IMR-90 (cell line): ENCODE measurements around the gene SERPINA3.

ENCODE experiments used
- BHLHE40 ChIP-seq: fragments of 150-350 bp; IDR thresholded peaks from 2 replicates; pipeline ENCODE4 v1.6.1; 2016; ENCODE audit warnings: mild to moderate bottlenecking, low read depth, low read length
- CEBPB ChIP-seq: IDR thresholded peaks from 2 replicates; pipeline ENCODE4 v1.6.1; 2012; ENCODE audit warnings: low read depth, low read length, improper control_type of control experiment
- CHD1 ChIP-seq: IDR thresholded peaks from 2 replicates; pipeline ENCODE4 v1.6.1; 2012; ENCODE audit warnings: low read depth, low read length, improper control_type of control experiment
- FOS ChIP-seq: fragments of 150-350 bp; IDR thresholded peaks from 2 replicates; pipeline ENCODE4 v1.6.1; 2016; ENCODE audit warnings: low read depth, low read length
- MAFK ChIP-seq: IDR thresholded peaks from 2 replicates; pipeline ENCODE4 v1.6.1; 2012; ENCODE audit warnings: low read depth, low read length, improper control_type of control experiment
- MXI1 ChIP-seq: IDR thresholded peaks from 2 replicates; pipeline ENCODE4 v1.6.1; 2012; ENCODE audit warnings: low read depth, mild to moderate bottlenecking, low read length, moderate library complexity, borderline replicate concordance
- NFE2L2 ChIP-seq: fragments of 150-350 bp; IDR thresholded peaks from 2 replicates; pipeline ENCODE4 v1.6.1; 2016; ENCODE audit warnings: low read depth, mild to moderate bottlenecking, low read length
- POLR2A ChIP-seq: IDR thresholded peaks from 2 replicates; pipeline ENCODE4 v1.6.1; 2012; ENCODE audit warnings: mild to moderate bottlenecking, low read depth, low read length
- RAD21 ChIP-seq: IDR thresholded peaks from 2 replicates; pipeline ENCODE4 v1.6.1; 2012; ENCODE audit warnings: low read length, improper control_type of control experiment
- SMC3 ChIP-seq: fragments of 150-350 bp; IDR thresholded peaks from 2 replicates; pipeline ENCODE4 v1.6.1; 2016; ENCODE audit warnings: low read depth, mild to moderate bottlenecking, antibody characterized with exemption, low read length, moderate library complexity
- TF ChIP-seq, protein P1 (sequence below): conservative IDR thresholded peaks from 2 replicates; pipeline ENCODE4 v1.5.1; 2012; ENCODE audit warnings: mild to moderate bottlenecking, low read depth, low read length, improper control_type of control experiment
- TF ChIP-seq, protein P2 (sequence below): fragments of 150-350 bp; IDR thresholded peaks from 2 replicates; pipeline ENCODE4 v1.6.1; 2016; ENCODE audit warnings: low read depth, mild to moderate bottlenecking, low read length, moderate library complexity, borderline replicate concordance
- TF ChIP-seq, protein P3 (sequence below): fragments of 150-350 bp; IDR thresholded peaks from 2 replicates; pipeline ENCODE4 v1.6.1; 2017; ENCODE audit warnings: mild to moderate bottlenecking, antibody characterized with exemption, low read length, low read depth

DNA sequence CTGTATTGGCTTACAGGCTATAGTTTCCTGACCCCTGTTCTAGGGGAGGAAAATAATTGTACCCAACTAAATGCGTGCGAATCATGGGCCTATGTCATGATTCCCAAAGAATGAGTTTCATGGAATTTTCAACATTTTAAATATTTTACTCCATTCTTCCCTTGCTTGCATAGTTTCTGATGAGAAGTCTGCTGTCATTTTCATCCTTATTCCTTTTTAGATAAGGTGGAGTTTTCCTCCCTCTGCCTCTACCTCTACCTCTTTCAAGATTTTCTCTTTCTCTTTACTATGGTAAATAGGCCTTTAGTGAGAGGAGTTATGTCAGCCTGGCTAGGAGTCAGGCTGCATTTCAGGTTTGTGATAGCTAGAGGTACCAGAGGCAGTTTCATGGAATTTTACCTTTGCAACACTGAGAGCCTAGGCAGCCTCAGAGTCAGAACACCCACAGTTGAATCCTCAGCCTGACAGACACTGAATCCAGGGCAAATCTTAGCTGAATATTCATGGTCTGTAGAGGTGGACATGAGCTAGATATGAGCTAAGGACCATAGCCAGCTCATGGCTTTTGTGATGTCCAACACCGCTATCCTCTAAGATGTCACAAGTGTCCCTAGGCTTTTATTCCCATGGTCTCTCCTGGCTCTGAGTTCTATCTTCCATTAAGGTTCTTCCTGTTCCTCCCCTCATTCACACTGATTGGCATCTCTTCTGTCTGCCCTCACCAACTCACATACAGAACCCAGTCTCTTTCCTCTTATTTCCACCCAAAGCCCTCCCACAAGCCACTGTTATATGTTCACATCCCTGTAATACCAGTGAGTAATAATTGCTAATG is 6.0 kb downstream of the SERPINA3 start:
- TF ChIP-seq, protein P1, sequence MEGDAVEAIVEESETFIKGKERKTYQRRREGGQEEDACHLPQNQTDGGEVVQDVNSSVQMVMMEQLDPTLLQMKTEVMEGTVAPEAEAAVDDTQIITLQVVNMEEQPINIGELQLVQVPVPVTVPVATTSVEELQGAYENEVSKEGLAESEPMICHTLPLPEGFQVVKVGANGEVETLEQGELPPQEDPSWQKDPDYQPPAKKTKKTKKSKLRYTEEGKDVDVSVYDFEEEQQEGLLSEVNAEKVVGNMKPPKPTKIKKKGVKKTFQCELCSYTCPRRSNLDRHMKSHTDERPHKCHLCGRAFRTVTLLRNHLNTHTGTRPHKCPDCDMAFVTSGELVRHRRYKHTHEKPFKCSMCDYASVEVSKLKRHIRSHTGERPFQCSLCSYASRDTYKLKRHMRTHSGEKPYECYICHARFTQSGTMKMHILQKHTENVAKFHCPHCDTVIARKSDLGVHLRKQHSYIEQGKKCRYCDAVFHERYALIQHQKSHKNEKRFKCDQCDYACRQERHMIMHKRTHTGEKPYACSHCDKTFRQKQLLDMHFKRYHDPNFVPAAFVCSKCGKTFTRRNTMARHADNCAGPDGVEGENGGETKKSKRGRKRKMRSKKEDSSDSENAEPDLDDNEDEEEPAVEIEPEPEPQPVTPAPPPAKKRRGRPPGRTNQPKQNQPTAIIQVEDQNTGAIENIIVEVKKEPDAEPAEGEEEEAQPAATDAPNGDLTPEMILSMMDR: no peak
- TF ChIP-seq RAD21: no peak
- no peak for TF ChIP-seq SMC3
- TF ChIP-seq MAFK: no peak
- TF ChIP-seq BHLHE40: no peak
- TF ChIP-seq CHD1: no peak
- TF ChIP-seq NFE2L2: no peak
- no peak for TF ChIP-seq POLR2A
- TF ChIP-seq, protein P2, sequence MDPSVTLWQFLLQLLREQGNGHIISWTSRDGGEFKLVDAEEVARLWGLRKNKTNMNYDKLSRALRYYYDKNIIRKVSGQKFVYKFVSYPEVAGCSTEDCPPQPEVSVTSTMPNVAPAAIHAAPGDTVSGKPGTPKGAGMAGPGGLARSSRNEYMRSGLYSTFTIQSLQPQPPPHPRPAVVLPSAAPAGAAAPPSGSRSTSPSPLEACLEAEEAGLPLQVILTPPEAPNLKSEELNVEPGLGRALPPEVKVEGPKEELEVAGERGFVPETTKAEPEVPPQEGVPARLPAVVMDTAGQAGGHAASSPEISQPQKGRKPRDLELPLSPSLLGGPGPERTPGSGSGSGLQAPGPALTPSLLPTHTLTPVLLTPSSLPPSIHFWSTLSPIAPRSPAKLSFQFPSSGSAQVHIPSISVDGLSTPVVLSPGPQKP: no peak
- no peak for TF ChIP-seq FOS
- TF ChIP-seq CEBPB: no peak
- TF ChIP-seq, protein P3, sequence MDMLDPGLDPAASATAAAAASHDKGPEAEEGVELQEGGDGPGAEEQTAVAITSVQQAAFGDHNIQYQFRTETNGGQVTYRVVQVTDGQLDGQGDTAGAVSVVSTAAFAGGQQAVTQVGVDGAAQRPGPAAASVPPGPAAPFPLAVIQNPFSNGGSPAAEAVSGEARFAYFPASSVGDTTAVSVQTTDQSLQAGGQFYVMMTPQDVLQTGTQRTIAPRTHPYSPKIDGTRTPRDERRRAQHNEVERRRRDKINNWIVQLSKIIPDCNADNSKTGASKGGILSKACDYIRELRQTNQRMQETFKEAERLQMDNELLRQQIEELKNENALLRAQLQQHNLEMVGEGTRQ: no peak
- TF ChIP-seq MXI1: no peak
